Liver (tissue), 9 donors: ENCODE results near the gene NODAL. TPM values are rescaled to one million over a fixed set of nuclear protein-coding genes. Genes with fewer than 3 reads are reported as not detected.
A peak's percentile ranks its signal among the peaks of the same experiment; 100 is the strongest.

Experiments used
- DNase-seq: peaks from one replicate; pipeline ENCODE4 v3.0.0-alpha.2; 2017; ENCODE audit warnings: low spot score
- H3K27ac ChIP-seq, 2 donors: one replicate each; pipeline ENCODE4 v1.7.0; 2013; ENCODE audit warnings: inconsistent platforms in 2 of 2, low read length in 2 of 2, control low read depth in 1 of 2, low read depth in 1 of 2, mild to moderate bottlenecking in 1 of 2
- H3K27me3 ChIP-seq, 4 donors: one replicate each; pipeline versions ENCODE4 v1.6.1 to v1.7.0; 2013; ENCODE audit warnings: low read length in 3 of 4, inconsistent platforms in 1 of 4, mild to moderate bottlenecking in 1 of 4, moderate library complexity in 1 of 4; ENCODE audit not compliant: control insufficient read depth in 4 of 4, insufficient read depth in 4 of 4
- H3K36me3 ChIP-seq, 4 donors: one replicate each; pipeline versions ENCODE4 v1.6.1 to v1.7.0; 2013; ENCODE audit warnings: low read length in 3 of 4, mild to moderate bottlenecking in 3 of 4, low read depth in 1 of 4, moderate library complexity in 1 of 4; ENCODE audit not compliant: control insufficient read depth in 4 of 4, insufficient read depth in 3 of 4
- H3K4me1 ChIP-seq, 4 donors: one replicate each; pipeline versions ENCODE4 v1.6.1 to v1.7.0; 2013; ENCODE audit warnings: low read length in 3 of 4, mild to moderate bottlenecking in 3 of 4, moderate library complexity in 1 of 4; ENCODE audit not compliant: control insufficient read depth in 4 of 4, insufficient read depth in 4 of 4
- H3K4me3 ChIP-seq, 3 donors: one replicate each; pipeline versions ENCODE4 v1.6.1 to v1.7.0; 2013; ENCODE audit warnings: low read length in 3 of 3, control low read depth in 1 of 3, low read depth in 1 of 3, mild to moderate bottlenecking in 1 of 3
- H3K9ac ChIP-seq, 2 donors: one replicate each; pipeline ENCODE4 v1.7.0; 2013; ENCODE audit warnings: low read length in 2 of 2, mild to moderate bottlenecking in 2 of 2, moderate library complexity in 2 of 2, control low read depth in 1 of 2, low read depth in 1 of 2
- H3K9me3 ChIP-seq, 4 donors: one replicate each; pipeline versions ENCODE4 v1.6.1 to v1.7.0; 2013; ENCODE audit warnings: low read length in 3 of 4; ENCODE audit not compliant: control insufficient read depth in 4 of 4
- EGR1 ChIP-seq, 2 donors: IDR thresholded peaks; 2 replicates each; pipeline ENCODE4 v1.6.1; 2016 to 2018; ENCODE audit warnings: antibody characterized with exemption in 2 of 2, low read depth in 2 of 2
- FOXA1 ChIP-seq: IDR thresholded peaks from 2 replicates; pipeline ENCODE4 v1.6.1; 2016; ENCODE audit warnings: antibody characterized with exemption
- FOXA2 ChIP-seq: IDR thresholded peaks from 2 replicates; pipeline ENCODE4 v1.6.1; 2016; ENCODE audit warnings: antibody characterized with exemption
- GABPA ChIP-seq, 2 donors: IDR thresholded peaks in 1 of 2; conservative IDR thresholded peaks in 1 of 2; 2 replicates each; pipeline ENCODE4 v1.6.1; 2016; ENCODE audit warnings: antibody characterized with exemption in 2 of 2, mild to moderate bottlenecking in 1 of 2, moderate library complexity in 1 of 2
- HNF4A ChIP-seq, 2 donors: conservative IDR thresholded peaks; 2 replicates each; pipeline ENCODE4 v1.6.1; 2016; ENCODE audit warnings: antibody characterized with exemption in 2 of 2, mild to moderate bottlenecking in 2 of 2
- HNF4G ChIP-seq: IDR thresholded peaks from 2 replicates; pipeline ENCODE4 v1.6.1; 2016; ENCODE audit warnings: antibody characterized with exemption
- NR2F2 ChIP-seq: IDR thresholded peaks from 2 replicates; pipeline ENCODE4 v1.6.1; 2016; ENCODE audit warnings: antibody characterized with exemption
- RAD21 ChIP-seq, 2 donors: IDR thresholded peaks; 2 replicates each; pipeline ENCODE4 v1.6.1; 2016; ENCODE audit warnings: antibody characterized with exemption in 2 of 2, mild to moderate bottlenecking in 2 of 2
- RXRA ChIP-seq, 2 donors: IDR thresholded peaks; 2 replicates each; pipeline ENCODE4 v1.6.1; 2017 to 2018; ENCODE audit warnings: antibody characterized with exemption in 2 of 2, mild to moderate bottlenecking in 1 of 2
- SP1 ChIP-seq: IDR thresholded peaks from 2 replicates; pipeline ENCODE4 v1.6.1; 2018; ENCODE audit warnings: antibody characterized with exemption, mild to moderate bottlenecking
- TAF1 ChIP-seq: conservative IDR thresholded peaks from 2 replicates; pipeline ENCODE4 v1.6.1; 2016; ENCODE audit warnings: antibody characterized with exemption, mild to moderate bottlenecking
- YY1 ChIP-seq: IDR thresholded peaks from 2 replicates; pipeline ENCODE4 v1.6.1; 2016; ENCODE audit warnings: antibody characterized with exemption, mild to moderate bottlenecking
- WGBS: extraction: QIAGEN DNeasy Blood & Tissue Kit; methylation state at CpG from one replicate; pipeline ENCODE4 v1.1.7; 2013; 5-methylcytosine and 5-hydroxymethylcytosine counted together
- polyA plus RNA-seq, 2 donors: library from polyadenylated mRNA; stranded (reverse) in 1 of 2; unstranded in 1 of 2; fragments of 200-250 nt in 1 of 2; fragments of >200 nt in 1 of 2; fragmentation: Nextera tagmentation in 1 of 2; extraction: Ambion mirVana in 1 of 2; gene quantifications; one replicate each; pipeline versions ENCODE4 v1.2.1 to v1.2.3, GENCODE V29; 2013 to 2015
- total RNA-seq, 2 donors: library from RNA; depleted of rRNA; stranded (reverse); fragments of >200 nt; gene quantifications; one replicate each; pipeline ENCODE4 v1.2.3, GENCODE V29; 2014
- TF ChIP-seq, protein P1 (sequence below): fragments of 150-350 bp; IDR thresholded peaks from 2 replicates; pipeline ENCODE4 v1.5.1; 2017; ENCODE audit warnings: improper control_type of control experiment, low read depth, low read length; ENCODE audit not compliant: missing input control
- TF ChIP-seq, protein P2 (sequence below): IDR thresholded peaks from 2 replicates; pipeline ENCODE4 v1.6.1; 2016; ENCODE audit warnings: antibody characterized with exemption
- TF ChIP-seq, protein P3 (sequence below): IDR thresholded peaks from 2 replicates; pipeline ENCODE4 v1.6.1; 2016; ENCODE audit warnings: antibody characterized with exemption
- donor health status: healthy.
- donor health status: healthy.
- donor health status: healthy.
- donor health status: healthy.
- donor health status: healthy.

Gene NODAL
- total and polyA plus RNA-seq, 4 donors, result not detected

DNA sequence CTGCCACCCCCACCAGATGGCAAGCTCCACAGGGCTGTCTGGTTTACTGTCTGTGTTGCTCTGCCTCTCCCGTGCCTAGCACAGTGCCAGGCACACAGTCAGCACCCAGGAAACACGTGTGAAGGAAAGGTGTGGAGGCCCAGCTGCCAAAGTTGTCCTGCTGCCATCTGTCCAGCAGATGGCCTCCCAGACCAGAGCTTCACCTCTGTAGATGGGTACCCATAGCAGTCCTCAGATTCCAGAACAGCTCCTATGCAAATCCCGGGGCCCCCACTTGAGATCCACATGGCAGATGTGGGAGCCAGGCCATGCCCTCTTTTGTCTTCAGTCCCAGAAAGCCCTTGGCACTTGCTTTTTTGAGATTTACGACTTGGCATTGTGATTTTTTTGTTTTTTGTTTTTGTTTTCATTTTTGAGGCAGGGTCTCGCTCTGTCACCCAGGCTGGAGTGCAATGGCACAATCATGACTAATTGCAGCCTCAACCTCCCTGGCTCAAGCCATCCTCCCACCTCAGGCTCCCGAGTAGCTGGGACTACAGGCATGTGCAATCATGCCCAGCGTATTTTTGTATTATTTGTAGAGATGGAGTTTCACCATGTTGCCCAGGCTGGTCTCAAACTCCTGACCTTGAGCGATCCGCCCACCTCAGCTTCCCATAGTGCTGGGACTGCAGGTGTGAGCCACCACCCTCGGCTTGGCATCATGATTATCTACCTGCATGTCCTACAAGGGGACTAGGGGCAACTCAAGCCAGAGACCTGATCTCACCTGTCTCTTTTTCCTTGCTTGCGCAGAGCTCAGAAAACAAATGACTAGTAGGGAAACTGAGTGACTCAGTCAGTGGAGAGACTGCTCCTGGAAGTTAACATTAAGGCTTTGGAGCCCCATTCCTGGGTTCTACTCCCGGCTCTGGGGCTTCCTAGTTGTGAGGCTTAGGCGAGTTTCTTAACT is 20.2 kb upstream of the NODAL start:
- TF ChIP-seq, protein P1, sequence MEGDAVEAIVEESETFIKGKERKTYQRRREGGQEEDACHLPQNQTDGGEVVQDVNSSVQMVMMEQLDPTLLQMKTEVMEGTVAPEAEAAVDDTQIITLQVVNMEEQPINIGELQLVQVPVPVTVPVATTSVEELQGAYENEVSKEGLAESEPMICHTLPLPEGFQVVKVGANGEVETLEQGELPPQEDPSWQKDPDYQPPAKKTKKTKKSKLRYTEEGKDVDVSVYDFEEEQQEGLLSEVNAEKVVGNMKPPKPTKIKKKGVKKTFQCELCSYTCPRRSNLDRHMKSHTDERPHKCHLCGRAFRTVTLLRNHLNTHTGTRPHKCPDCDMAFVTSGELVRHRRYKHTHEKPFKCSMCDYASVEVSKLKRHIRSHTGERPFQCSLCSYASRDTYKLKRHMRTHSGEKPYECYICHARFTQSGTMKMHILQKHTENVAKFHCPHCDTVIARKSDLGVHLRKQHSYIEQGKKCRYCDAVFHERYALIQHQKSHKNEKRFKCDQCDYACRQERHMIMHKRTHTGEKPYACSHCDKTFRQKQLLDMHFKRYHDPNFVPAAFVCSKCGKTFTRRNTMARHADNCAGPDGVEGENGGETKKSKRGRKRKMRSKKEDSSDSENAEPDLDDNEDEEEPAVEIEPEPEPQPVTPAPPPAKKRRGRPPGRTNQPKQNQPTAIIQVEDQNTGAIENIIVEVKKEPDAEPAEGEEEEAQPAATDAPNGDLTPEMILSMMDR, result peak; percentile 78
- TF ChIP-seq RXRA (IDR thresholded peaks at IDR 0.05), result no peak
- TF ChIP-seq RAD21 (IDR thresholded peaks at IDR 0.05), result peak; percentile 84 to 92
- DNase-seq, result no peak
- no peak overlapping the region for H3K4me3 ChIP-seq
- no peak overlapping the region for H3K27ac ChIP-seq
- H3K27me3 ChIP-seq, result peaks cover 0 to 4% (median under 1%) of the 10 kb centered on the region in 4 donors
- H3K9me3 ChIP-seq, result no peaks in the 10 kb centered on the region
- peaks cover 5 to 8% (median 7%) of the 10 kb centered on the region in 4 donors for H3K4me1 ChIP-seq
- no peaks in the 10 kb centered on the region for H3K36me3 ChIP-seq
- WGBS, result 47% methylated on average over 13 of the region's 13 CpGs
- H3K9ac ChIP-seq, result no peak overlapping the region

DNA sequence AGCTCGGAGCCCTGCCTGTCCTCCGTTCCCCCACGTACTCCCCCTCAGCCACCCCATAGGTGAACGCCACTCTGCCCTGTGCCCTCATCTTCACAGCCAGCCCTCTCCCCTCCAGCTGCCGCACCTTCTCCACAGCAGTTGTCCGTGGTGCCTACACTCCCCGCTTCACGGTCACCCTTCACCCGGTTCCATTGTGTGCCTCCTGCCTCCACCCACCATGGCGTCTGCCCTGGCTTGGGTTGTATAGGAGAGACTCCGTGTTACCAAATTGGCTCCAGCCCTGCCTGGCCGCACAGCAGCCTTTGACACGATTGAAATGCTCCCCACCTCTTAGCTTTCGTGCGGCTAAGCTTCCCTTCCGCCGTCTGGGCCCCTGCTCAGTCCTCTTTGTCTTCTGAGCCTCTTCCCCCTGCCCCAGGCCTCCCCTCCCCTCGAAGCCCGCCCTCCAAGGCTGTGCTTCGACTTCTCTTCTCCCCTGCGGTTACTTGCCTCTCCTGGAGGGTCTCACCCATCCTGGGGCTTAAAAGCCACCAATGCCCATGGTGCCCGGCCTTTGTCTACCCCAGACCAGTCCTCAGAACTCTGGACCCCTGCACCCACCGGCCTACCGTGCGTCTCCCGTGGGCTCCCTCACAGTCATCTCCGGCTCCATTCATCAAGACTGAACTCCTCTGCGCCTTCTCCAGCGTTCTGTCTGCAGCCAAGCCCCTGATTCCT is 18.5 kb upstream of the NODAL start:
- no peaks in the 10 kb centered on the region for H3K36me3 ChIP-seq
- no peak overlapping the region for H3K4me3 ChIP-seq
- H3K27ac ChIP-seq, result no peak overlapping the region
- no peak overlapping the region for H3K9ac ChIP-seq
- TF ChIP-seq TAF1 (no peak), SP1 (no peak), YY1 (no peak), HNF4G (no peak), HNF4A (conservative IDR thresholded peaks at IDR 0.05) (no peak), NR2F2 (no peak), FOXA2 (no peak), GABPA (IDR thresholded peaks at IDR 0.05 in 1 of 2, conservative IDR thresholded peaks at IDR 0.05 in 1 of 2) (no peak), FOXA1 (no peak), RXRA (IDR thresholded peaks at IDR 0.05) (no peak), EGR1 (IDR thresholded peaks at IDR 0.05; ENCODE audit: low read depth in 2 of 2) (no peak), RAD21 (IDR thresholded peaks at IDR 0.05) (no peak)
- TF ChIP-seq, protein P2, sequence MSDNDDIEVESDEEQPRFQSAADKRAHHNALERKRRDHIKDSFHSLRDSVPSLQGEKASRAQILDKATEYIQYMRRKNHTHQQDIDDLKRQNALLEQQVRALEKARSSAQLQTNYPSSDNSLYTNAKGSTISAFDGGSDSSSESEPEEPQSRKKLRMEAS, result no peak
- TF ChIP-seq, protein P3, sequence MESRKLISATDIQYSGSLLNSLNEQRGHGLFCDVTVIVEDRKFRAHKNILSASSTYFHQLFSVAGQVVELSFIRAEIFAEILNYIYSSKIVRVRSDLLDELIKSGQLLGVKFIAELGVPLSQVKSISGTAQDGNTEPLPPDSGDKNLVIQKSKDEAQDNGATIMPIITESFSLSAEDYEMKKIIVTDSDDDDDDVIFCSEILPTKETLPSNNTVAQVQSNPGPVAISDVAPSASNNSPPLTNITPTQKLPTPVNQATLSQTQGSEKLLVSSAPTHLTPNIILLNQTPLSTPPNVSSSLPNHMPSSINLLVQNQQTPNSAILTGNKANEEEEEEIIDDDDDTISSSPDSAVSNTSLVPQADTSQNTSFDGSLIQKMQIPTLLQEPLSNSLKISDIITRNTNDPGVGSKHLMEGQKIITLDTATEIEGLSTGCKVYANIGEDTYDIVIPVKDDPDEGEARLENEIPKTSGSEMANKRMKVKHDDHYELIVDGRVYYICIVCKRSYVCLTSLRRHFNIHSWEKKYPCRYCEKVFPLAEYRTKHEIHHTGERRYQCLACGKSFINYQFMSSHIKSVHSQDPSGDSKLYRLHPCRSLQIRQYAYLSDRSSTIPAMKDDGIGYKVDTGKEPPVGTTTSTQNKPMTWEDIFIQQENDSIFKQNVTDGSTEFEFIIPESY, result no peak
- TF ChIP-seq, protein P1, result no peak
- peaks cover 5 to 8% (median 7%) of the 10 kb centered on the region in 4 donors for H3K4me1 ChIP-seq
- 77% methylated on average over 29 of the region's 29 CpGs for WGBS
- no peak for DNase-seq
- H3K9me3 ChIP-seq, result no peaks in the 10 kb centered on the region
- peaks cover 0 to 5% (median under 1%) of the 10 kb centered on the region in 4 donors for H3K27me3 ChIP-seq
